Mesendoderm (in vitro differentiated cells): ENCODE measurements around the gene RIOX2.
"Not testable (repeated sequence)": the region's sequence is repeated elsewhere in the genome, so short reads cannot be mapped to it uniquely, and the experiment has no call there.

Source experiments
- DNase-seq: peaks from one replicate; pipeline ENCODE4 v3.0.0; 2013
- H2AK5ac ChIP-seq: 2 replicates; pipeline ENCODE4 v1.6.1; 2013; ENCODE audit warnings: low read length, inconsistent platforms
- H2BK120ac ChIP-seq: 2 replicates; pipeline ENCODE4 v1.6.1; 2013; ENCODE audit warnings: low read depth, mild to moderate bottlenecking, low read length, moderate library complexity, mixed read lengths
- H2BK15ac ChIP-seq: replicated peaks from 2 replicates; pipeline ENCODE4 v1.6.1; 2013; ENCODE audit warnings: low read depth, mild to moderate bottlenecking, moderate library complexity
- H2BK5ac ChIP-seq: 2 replicates; pipeline ENCODE4 v1.6.1; 2013; ENCODE audit warnings: low read length, inconsistent platforms
- H3K18ac ChIP-seq: 2 replicates; pipeline ENCODE4 v1.6.1; 2013; ENCODE audit warnings: mild to moderate bottlenecking, low read length, mixed read lengths
- H3K23ac ChIP-seq: one replicate; pipeline ENCODE4 v1.6.1; 2013; ENCODE audit warnings: low read length
- H3K27ac ChIP-seq: 2 replicates; pipeline ENCODE4 v1.5.1; 2013; ENCODE audit warnings: low read depth, mild to moderate bottlenecking, inconsistent platforms, low read length, moderate library complexity
- H3K27me3 ChIP-seq: 2 replicates; pipeline ENCODE4 v1.6.1; 2013; ENCODE audit warnings: low read length, control low read depth, mild to moderate bottlenecking, inconsistent platforms; ENCODE audit not compliant: insufficient read depth, poor library complexity
- H3K36me3 ChIP-seq: 2 replicates; pipeline ENCODE4 v1.6.1; 2013; ENCODE audit warnings: low read length, inconsistent platforms; ENCODE audit not compliant: control insufficient read depth, insufficient read depth
- H3K4ac ChIP-seq: one replicate; pipeline ENCODE4 v1.6.1; 2013; ENCODE audit warnings: low read depth, mild to moderate bottlenecking, low read length, moderate library complexity
- H3K4me1 ChIP-seq: 2 replicates; pipeline ENCODE4 v1.6.1; 2013; ENCODE audit warnings: low read depth, low read length, inconsistent platforms; ENCODE audit not compliant: control insufficient read depth
- H3K4me2 ChIP-seq: 2 replicates; pipeline ENCODE4 v1.6.1; 2013; ENCODE audit warnings: low read length
- H3K4me3 ChIP-seq: 2 replicates; pipeline ENCODE4 v1.5.1; 2013; ENCODE audit warnings: mild to moderate bottlenecking, low read length
- H3K56ac ChIP-seq: one replicate; pipeline ENCODE4 v1.6.1; 2013; ENCODE audit warnings: low read length
- H3K79me1 ChIP-seq: 2 replicates; pipeline ENCODE4 v1.6.1; 2013; ENCODE audit warnings: low read length, inconsistent platforms
- H3K79me2 ChIP-seq: 2 replicates; pipeline ENCODE4 v1.6.1; 2013; ENCODE audit warnings: mild to moderate bottlenecking, low read length; ENCODE audit not compliant: control insufficient read depth, insufficient read depth
- H3K9ac ChIP-seq: 2 replicates; pipeline ENCODE4 v1.6.1; 2013; ENCODE audit warnings: low read length, inconsistent platforms
- H4K5ac ChIP-seq: one replicate; pipeline ENCODE4 v1.6.1; 2013; ENCODE audit warnings: low read length
- H4K8ac ChIP-seq: one replicate; pipeline ENCODE4 v1.6.1; 2013; ENCODE audit warnings: low read depth, mild to moderate bottlenecking, control low read depth, low read length, moderate library complexity
- WGBS: extraction: QIAGEN DNeasy Blood & Tissue Kit; methylation state at CpG from one replicate; pipeline ENCODE4 v1.1.7; 2013; ENCODE audit warnings: low lambda C conversion rate, missing lambda C conversion rate; ENCODE audit not compliant: insufficient coverage; ENCODE audit errors: extremely low coverage; 5-methylcytosine and 5-hydroxymethylcytosine counted together

Gene RIOX2

DNA sequence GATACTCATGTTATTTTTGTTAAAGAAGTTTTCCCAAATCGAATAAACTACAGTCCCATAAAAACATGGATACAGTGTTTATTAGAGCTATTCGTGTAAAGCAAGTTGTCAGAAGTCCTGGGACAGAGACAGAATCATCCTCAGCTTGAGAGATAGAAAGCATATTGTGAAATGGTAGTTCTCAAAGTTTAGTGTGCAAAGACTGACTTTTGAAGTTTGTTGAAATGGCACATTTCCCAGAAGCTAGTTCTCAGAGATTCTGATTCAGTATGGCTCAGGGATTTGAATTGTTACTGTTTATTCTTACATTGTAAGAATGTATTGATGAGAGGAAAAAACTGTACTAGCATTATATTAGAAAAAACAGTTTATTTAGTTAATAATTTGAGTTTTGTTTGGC is 40.7 kb upstream of the RIOX2 start:
- no peak overlapping the region for H3K27ac ChIP-seq
- H3K36me3 ChIP-seq, result no peaks in the 10 kb centered on the region

DNA sequence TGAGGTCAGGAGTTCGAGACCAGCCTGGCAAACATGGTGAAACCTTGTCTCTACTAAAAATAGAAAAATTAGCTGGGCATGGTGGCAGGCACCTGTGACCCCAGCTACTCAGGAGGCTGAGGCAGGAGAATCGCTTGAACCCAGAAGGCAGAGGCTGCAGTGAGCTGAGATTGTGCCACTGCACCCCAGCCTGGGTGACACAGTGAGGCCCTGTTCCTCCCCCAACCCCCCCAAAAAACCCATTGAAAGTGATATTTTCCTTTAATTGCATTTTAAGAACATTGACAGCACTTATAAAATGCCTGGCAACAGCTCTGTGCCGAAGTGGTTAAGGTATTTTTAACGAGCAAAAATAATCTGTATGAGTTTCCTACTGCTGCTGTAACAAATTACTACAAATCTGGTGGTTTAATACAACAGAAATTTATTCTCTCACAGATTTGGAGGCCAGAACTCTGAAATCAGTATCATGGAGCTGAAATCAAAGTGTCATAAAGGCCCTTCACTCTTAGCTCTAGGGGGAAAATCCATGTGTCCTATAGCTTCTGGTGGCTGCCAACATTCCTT is 38.7 kb upstream of the RIOX2 start:
- H3K4me2 ChIP-seq, H2AK5ac ChIP-seq, H3K4me3 ChIP-seq, H3K79me2 ChIP-seq, H3K56ac ChIP-seq, H3K18ac ChIP-seq, H3K27ac ChIP-seq, H2BK120ac ChIP-seq, H3K4me1 ChIP-seq, H3K23ac ChIP-seq, H3K4ac ChIP-seq, H3K9ac ChIP-seq, H2BK5ac ChIP-seq, DNase-seq, H3K27me3 ChIP-seq, H3K79me1 ChIP-seq, H3K36me3 ChIP-seq, H4K5ac ChIP-seq, H4K8ac ChIP-seq, H2BK15ac ChIP-seq: not testable (repeated sequence)
- WGBS, result no CpG with 5 or more reads among the region's 4 CpGs

More for the DNA sequence above, 40.7 kb upstream of the RIOX2 start:
- Histone ChIP-seq H3K9ac (no peak overlapping the region), H2BK120ac (no peak overlapping the region), H3K4me1 (no peaks in the 10 kb centered on the region), H3K79me2 (no peaks in the 10 kb centered on the region), H3K79me1 (no peaks in the 10 kb centered on the region), H2BK15ac (no peak overlapping the region), H3K56ac (no peak overlapping the region), H3K27me3 (no peaks in the 10 kb centered on the region), H3K4me3 (no peak overlapping the region), H2BK5ac (no peak overlapping the region), H4K5ac (no peak overlapping the region), H3K23ac (no peak overlapping the region), H2AK5ac (no peak overlapping the region), H3K18ac (no peak overlapping the region), H4K8ac (no peak overlapping the region), H3K4ac (no peak overlapping the region), H3K4me2 (no peak overlapping the region)
- no CpG with 5 or more reads among the region's 2 CpGs for WGBS
- DNase-seq, result no peak

DNA sequence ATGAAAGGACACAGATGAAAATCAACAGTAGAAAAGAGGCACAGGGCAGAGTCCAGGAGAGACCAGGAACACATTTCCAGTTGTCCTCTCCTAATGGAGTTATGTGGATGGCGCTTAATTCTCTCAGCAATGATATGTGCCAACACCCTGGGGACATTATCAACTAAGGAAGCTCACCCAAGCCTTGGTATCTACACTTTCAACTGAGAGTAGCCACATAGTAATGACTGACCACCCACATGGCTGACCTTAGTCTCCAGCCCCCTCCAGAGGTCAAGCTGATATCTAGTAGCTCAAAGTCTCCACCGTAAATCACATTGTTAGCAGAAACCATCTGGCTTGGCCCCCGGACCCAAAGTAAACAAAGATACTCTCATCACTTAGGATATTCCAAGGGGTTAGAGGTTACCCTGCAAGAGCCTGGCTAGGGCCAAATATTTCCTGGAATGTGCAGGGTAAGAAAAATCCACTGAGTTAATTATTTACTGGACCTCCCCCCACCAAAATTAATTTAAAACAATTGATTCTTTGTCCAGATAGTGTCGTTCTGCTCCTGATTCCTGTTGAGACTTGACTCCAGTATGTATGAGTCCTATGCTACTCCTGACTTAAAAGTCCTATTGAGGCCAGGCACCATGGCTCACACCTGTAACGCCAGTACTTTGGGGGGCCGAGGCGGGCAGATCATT is 38.1 kb upstream of the RIOX2 start:
- H3K4me2 ChIP-seq, result no peak overlapping the region
- H3K23ac ChIP-seq, result no peak overlapping the region
- H2AK5ac ChIP-seq, result no peak overlapping the region
- no peak overlapping the region for H3K9ac ChIP-seq
- H3K79me1 ChIP-seq, result no peaks in the 10 kb centered on the region
- no peaks in the 10 kb centered on the region for H3K4me1 ChIP-seq
- no peak overlapping the region for H2BK120ac ChIP-seq
- no peaks in the 10 kb centered on the region for H3K27me3 ChIP-seq
- no peak overlapping the region for H3K56ac ChIP-seq
- H3K79me2 ChIP-seq, result no peaks in the 10 kb centered on the region
- H3K4me3 ChIP-seq, result no peak overlapping the region
- no peak overlapping the region for H4K8ac ChIP-seq
- no peak overlapping the region for H4K5ac ChIP-seq
- H3K4ac ChIP-seq, result no peak overlapping the region
- no CpG with 5 or more reads among the region's 7 CpGs for WGBS
- H2BK5ac ChIP-seq, result no peak overlapping the region
- no peak overlapping the region for H3K18ac ChIP-seq
- DNase-seq, result peak; percentile 26
- H2BK15ac ChIP-seq, result no peak overlapping the region
- H3K27ac ChIP-seq, result no peak overlapping the region
- no peaks in the 10 kb centered on the region for H3K36me3 ChIP-seq

DNA sequence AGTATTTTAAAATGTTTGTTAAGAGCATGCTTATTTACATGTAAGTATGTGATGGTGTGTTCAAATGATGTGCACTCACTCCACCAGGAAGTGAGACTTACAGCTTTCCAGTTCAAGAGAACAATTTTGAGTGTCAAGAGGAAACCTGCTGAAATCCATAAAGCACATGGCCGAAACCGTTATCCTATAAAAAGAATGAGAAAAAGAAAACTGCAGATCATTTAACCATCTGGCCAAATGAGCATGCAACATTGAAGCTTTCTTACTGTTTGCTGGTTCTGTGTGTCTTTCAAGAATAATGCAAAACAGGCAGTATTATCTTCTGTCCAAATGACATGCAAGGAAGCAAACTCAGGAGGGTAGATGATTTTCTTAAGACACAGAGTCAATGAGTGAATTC is 36.6 kb upstream of the RIOX2 start:
- no peak overlapping the region for H2BK120ac ChIP-seq
- H2AK5ac ChIP-seq, result no peak overlapping the region
- no peak overlapping the region for H3K27ac ChIP-seq
- H2BK5ac ChIP-seq, result no peak overlapping the region
- no peaks in the 10 kb centered on the region for H3K27me3 ChIP-seq
- H3K23ac ChIP-seq, result no peak overlapping the region
- no peak overlapping the region for H2BK15ac ChIP-seq
- no peak overlapping the region for H4K8ac ChIP-seq
- H3K4ac ChIP-seq, result no peak overlapping the region
- DNase-seq, result no peak
- no peak overlapping the region for H3K9ac ChIP-seq
- H4K5ac ChIP-seq, result no peak overlapping the region
- no peaks in the 10 kb centered on the region for H3K79me2 ChIP-seq
- no CpG with 5 or more reads among the region's 2 CpGs for WGBS
- H3K4me2 ChIP-seq, result no peak overlapping the region
- H3K4me3 ChIP-seq, result no peak overlapping the region
- no peak overlapping the region for H3K18ac ChIP-seq
- H3K36me3 ChIP-seq, result no peaks in the 10 kb centered on the region
- H3K4me1 ChIP-seq, result no peaks in the 10 kb centered on the region
- H3K79me1 ChIP-seq, result no peaks in the 10 kb centered on the region
- H3K56ac ChIP-seq, result no peak overlapping the region

DNA sequence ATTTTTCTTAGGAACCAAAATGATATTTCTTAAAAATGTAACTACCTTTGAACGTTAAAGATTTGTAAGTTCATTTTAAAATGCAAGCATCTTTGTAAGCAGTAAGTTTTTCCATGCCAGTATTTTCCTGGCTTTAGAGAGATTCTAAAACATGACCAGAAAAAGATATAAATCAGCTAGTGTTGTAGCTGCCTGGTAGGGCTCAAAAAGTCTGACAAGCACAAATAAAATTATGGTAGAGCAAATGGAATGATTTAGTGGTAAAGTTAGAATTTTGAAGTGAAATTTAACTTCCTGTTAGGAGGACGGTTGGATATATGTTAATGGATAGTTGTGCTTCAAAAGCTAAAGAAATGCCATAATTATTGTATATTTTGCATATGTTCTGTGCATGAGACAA is 33.2 kb upstream of the RIOX2 start:
- H2AK5ac ChIP-seq, result no peak overlapping the region
- H2BK15ac ChIP-seq, result no peak overlapping the region
- no peak overlapping the region for H3K9ac ChIP-seq
- H4K5ac ChIP-seq, result no peak overlapping the region
- H3K79me1 ChIP-seq, result no peaks in the 10 kb centered on the region
- no peak overlapping the region for H2BK120ac ChIP-seq
- no peak overlapping the region for H3K23ac ChIP-seq
- no peaks in the 10 kb centered on the region for H3K79me2 ChIP-seq
- no peak overlapping the region for H3K27ac ChIP-seq
- no peak overlapping the region for H4K8ac ChIP-seq
- 100% methylated on average over 1 of the region's 2 CpGs for WGBS
- DNase-seq, result no peak
- H2BK5ac ChIP-seq, result no peak overlapping the region
- H3K4me2 ChIP-seq, result no peak overlapping the region
- H3K27me3 ChIP-seq, result no peaks in the 10 kb centered on the region
- H3K4ac ChIP-seq, result no peak overlapping the region
- no peaks in the 10 kb centered on the region for H3K4me1 ChIP-seq
- no peak overlapping the region for H3K18ac ChIP-seq
- no peak overlapping the region for H3K56ac ChIP-seq
- no peak overlapping the region for H3K4me3 ChIP-seq
- no peaks in the 10 kb centered on the region for H3K36me3 ChIP-seq

DNA sequence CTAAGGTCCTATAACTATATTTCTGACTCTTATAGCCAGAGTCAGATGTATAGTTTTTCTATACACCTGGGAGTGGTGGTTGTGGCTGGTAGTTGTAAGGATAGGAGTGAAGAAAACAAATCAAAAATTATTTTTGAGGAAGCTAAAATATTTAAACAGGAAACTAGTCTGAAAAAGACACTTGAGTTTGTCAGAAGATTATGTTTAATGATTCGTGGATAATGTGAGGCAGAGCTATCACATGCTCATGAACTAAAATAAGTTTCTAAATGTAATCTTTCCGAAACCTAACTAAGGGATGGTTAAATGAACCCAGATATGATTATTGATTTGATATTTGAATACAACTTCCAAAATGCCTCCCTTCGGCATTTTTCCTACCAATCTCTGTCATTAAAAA is 32.5 kb upstream of the RIOX2 start:
- Histone ChIP-seq H3K4me2 (no peak overlapping the region), H3K23ac (no peak overlapping the region), H3K9ac (no peak overlapping the region), H4K8ac (no peak overlapping the region), H2BK5ac (no peak overlapping the region), H3K36me3 (no peaks in the 10 kb centered on the region), H3K79me2 (no peaks in the 10 kb centered on the region), H2BK120ac (no peak overlapping the region), H3K4ac (no peak overlapping the region), H2BK15ac (no peak overlapping the region), H3K27me3 (no peaks in the 10 kb centered on the region), H3K27ac (no peak overlapping the region), H3K4me1 (no peaks in the 10 kb centered on the region), H3K4me3 (no peak overlapping the region), H3K56ac (no peak overlapping the region), H3K79me1 (no peaks in the 10 kb centered on the region), H2AK5ac (no peak overlapping the region), H3K18ac (no peak overlapping the region), H4K5ac (no peak overlapping the region)
- DNase-seq, result no peak
- no CpG with 5 or more reads among the region's 3 CpGs for WGBS
